ENCODE data around the gene MARK3. TPM values are rescaled to one million over a fixed set of nuclear protein-coding genes. Genes with fewer than 3 reads are reported as not detected.

The MARK3 gene
- total RNA-seq, 1 experiment from 2014 or later = 81.9 TPM

DNA sequence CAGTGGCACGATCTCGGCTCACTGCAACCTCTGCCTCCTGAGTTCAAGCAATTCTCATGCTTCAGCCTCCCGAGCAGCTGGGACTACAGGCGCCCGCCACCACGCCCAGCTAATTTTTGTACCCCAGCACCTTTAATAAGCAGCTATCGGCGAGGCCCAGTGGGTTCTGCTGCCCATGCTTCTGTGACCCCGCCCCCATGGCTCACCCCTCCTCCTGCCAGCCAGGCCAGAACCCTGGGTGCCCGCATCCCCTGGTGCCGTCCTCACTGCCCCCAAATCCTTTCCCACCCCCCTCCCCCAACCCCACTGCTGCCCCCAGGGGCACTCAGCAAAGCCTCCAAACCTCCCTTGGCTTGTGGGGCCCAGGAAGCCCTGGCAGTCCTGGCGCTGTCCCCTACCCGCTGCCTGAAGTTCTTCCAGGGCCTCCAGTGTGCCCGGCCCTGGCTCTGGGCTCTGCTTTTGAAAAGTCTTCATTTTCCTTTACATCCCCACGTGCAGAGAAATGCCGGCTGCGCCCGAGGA is 162.8 kb downstream of the MARK3 start:
- Histone ChIP-seq H2BK20ac (ENCODE audit: low read depth, low read length, poor library complexity, severe bottlenecking) (no peak overlapping the region), H3K23me2 (ENCODE audit: insufficient read length, low read depth, low read length, poor library complexity, severe bottlenecking) (no peaks in the 10 kb centered on the region), H3K27me3 (ENCODE audit: insufficient read depth, low read length) (no peaks in the 10 kb centered on the region), H2BK15ac (ENCODE audit: low read depth, low read length) (no peak overlapping the region), H3K23ac (ENCODE audit: insufficient read length, low read depth, low read length) (no peak overlapping the region), H3K4ac (ENCODE audit: low read depth, low read length) (no peak overlapping the region), H2AFZ (ENCODE audit: low read length) (no peak overlapping the region), H3K27ac (ENCODE audit: insufficient read length, low read depth, low read length) (no peak overlapping the region), H2BK12ac (ENCODE audit: insufficient read length, low read depth, low read length) (no peak overlapping the region), H4K8ac (replicated peaks; ENCODE audit: insufficient read length, low read depth, low read length) (no peak overlapping the region), H3K4me2 (ENCODE audit: insufficient read depth, insufficient read length, low read length) (no peak overlapping the region), H3K79me2 (ENCODE audit: insufficient read depth, low read length) (no peaks in the 10 kb centered on the region), H3K4me1 (ENCODE audit: insufficient read depth, low read length) (no peaks in the 10 kb centered on the region; the same call in 1 of the 2 replicates), H3K79me1 (ENCODE audit: insufficient read depth, low read depth, low read length, poor library complexity, severe bottlenecking) (no peaks in the 10 kb centered on the region), H2BK5ac (ENCODE audit: insufficient read length, low read length) (no peak overlapping the region), H3K56ac (ENCODE audit: insufficient read length, low read depth, low read length) (no peak overlapping the region), H3K9ac (ENCODE audit: extremely low read depth, insufficient read length, low read length) (no peak overlapping the region), H4K5ac (ENCODE audit: insufficient read length, low read depth, low read length) (no peak overlapping the region), H4K91ac (ENCODE audit: insufficient read length, low read depth, low read length) (no peak overlapping the region), H4K20me1 (ENCODE audit: control insufficient read depth, insufficient read depth, insufficient read length) (no peaks in the 10 kb centered on the region), H2BK120ac (ENCODE audit: low read depth, low read length, poor library complexity, severe bottlenecking) (no peak overlapping the region), H2AK5ac (ENCODE audit: insufficient read length, low read length) (no peak overlapping the region), H3T11ph (ENCODE audit: low read length) (no peak overlapping the region), H3K14ac (ENCODE audit: insufficient read depth, low read length) (no peak overlapping the region), H3K18ac (ENCODE audit: insufficient read length, low read depth, low read length) (no peak overlapping the region), H3K9me3 (ENCODE audit: control insufficient read depth, low read depth, low read length) (no peaks in the 10 kb centered on the region)
- Mint-ChIP-seq H3K27ac (peak overlapping the region in 1 of 3 experiments; percentile 92; a peak in 1 of 7 replicates), H3K27me3 (ENCODE audit: low read depth) (no peaks in the 10 kb centered on the region; the same call in 1 of the 2 replicates), H3K36me3 (ENCODE audit: insufficient read depth in 1 of 3, low read depth in 3 of 3) (no peaks in the 10 kb centered on the region), H3K4me3 (no peak overlapping the region), H3K9me3 (no peaks in the 10 kb centered on the region), H3K4me1 (peaks cover 9 to 14% of the 10 kb centered on the region in 2 experiments)
- DNase-seq = no peak
- TF ChIP-seq, protein P1, sequence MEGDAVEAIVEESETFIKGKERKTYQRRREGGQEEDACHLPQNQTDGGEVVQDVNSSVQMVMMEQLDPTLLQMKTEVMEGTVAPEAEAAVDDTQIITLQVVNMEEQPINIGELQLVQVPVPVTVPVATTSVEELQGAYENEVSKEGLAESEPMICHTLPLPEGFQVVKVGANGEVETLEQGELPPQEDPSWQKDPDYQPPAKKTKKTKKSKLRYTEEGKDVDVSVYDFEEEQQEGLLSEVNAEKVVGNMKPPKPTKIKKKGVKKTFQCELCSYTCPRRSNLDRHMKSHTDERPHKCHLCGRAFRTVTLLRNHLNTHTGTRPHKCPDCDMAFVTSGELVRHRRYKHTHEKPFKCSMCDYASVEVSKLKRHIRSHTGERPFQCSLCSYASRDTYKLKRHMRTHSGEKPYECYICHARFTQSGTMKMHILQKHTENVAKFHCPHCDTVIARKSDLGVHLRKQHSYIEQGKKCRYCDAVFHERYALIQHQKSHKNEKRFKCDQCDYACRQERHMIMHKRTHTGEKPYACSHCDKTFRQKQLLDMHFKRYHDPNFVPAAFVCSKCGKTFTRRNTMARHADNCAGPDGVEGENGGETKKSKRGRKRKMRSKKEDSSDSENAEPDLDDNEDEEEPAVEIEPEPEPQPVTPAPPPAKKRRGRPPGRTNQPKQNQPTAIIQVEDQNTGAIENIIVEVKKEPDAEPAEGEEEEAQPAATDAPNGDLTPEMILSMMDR (conservative IDR thresholded peaks at IDR 0.05) = no peak
- WGBS (ENCODE audit: extremely low coverage, insufficient read length, low lambda C conversion rate) = no CpG with 5 or more reads among the region's 18 CpGs

Data from H9 (cell line).